WERI-Rb-1 (cell line): ENCODE measurements around the gene FCRL4.
"Not testable (repeated sequence)": the region's sequence is repeated elsewhere in the genome, so short reads cannot be mapped to it uniquely, and the experiment has no call there.

Experiments used
- DNase-seq: peaks from one replicate; pipeline ENCODE4 v3.0.0-alpha.2; 2020
- H3K27ac ChIP-seq: fragments of 250-450 bp; sonication (Bioruptor Pico); 2 replicates; pipeline ENCODE4 v1.5.1; 2020; ENCODE audit warnings: mild to moderate bottlenecking, moderate library complexity
- H3K27me3 ChIP-seq: fragments of 250-450 bp; sonication (Bioruptor Pico); 2 replicates; pipeline ENCODE4 v1.5.1; 2021; ENCODE audit warnings: mild to moderate bottlenecking, low read depth, moderate library complexity; ENCODE audit not compliant: insufficient read depth, severe bottlenecking
- H3K36me3 ChIP-seq: fragments of 250-450 bp; sonication (Bioruptor Pico); 2 replicates; pipeline ENCODE4 v1.5.1; 2020; ENCODE audit warnings: mild to moderate bottlenecking, moderate library complexity
- H3K4me3 ChIP-seq: 2 replicates; pipeline ENCODE4 v1.5.1; 2011; ENCODE audit warnings: low read depth, mild to moderate bottlenecking, control low read depth, low read length
- H3K9me3 ChIP-seq: fragments of 250-450 bp; sonication (Bioruptor Pico); 2 replicates; pipeline ENCODE4 v1.5.1; 2021; ENCODE audit warnings: mild to moderate bottlenecking, moderate library complexity; ENCODE audit not compliant: severe bottlenecking
- TF ChIP-seq, protein P1 (sequence below): IDR thresholded peaks from 2 replicates; pipeline ENCODE4 v1.5.1; 2011; ENCODE audit warnings: low read depth, mild to moderate bottlenecking, control low read depth, inconsistent platforms, low read length

FCRL4 gene

DNA sequence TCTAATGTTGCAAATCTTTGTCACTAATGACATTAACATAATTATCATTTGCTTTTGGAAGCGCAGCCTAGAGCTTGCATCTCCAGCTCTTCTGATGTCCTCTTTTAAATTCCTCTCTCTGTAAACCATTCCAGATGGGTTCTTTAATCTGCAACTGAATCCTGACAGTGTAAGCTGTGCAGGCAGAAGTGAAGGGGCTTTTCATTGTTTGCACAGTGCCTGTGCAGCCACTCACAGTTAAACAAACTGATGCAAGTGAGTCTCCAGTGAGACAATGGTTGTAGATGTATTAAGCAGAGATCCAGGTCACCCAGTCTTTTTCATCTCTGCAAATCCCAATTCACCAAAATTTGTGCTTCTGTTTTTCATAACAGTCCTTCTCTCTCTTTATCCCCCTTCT lies 23.0 kb downstream of the FCRL4 start:
- TF ChIP-seq, protein P1, sequence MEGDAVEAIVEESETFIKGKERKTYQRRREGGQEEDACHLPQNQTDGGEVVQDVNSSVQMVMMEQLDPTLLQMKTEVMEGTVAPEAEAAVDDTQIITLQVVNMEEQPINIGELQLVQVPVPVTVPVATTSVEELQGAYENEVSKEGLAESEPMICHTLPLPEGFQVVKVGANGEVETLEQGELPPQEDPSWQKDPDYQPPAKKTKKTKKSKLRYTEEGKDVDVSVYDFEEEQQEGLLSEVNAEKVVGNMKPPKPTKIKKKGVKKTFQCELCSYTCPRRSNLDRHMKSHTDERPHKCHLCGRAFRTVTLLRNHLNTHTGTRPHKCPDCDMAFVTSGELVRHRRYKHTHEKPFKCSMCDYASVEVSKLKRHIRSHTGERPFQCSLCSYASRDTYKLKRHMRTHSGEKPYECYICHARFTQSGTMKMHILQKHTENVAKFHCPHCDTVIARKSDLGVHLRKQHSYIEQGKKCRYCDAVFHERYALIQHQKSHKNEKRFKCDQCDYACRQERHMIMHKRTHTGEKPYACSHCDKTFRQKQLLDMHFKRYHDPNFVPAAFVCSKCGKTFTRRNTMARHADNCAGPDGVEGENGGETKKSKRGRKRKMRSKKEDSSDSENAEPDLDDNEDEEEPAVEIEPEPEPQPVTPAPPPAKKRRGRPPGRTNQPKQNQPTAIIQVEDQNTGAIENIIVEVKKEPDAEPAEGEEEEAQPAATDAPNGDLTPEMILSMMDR = no peak
- Histone ChIP-seq H3K36me3 (no peaks in the 10 kb centered on the region), H3K9me3 (peaks cover 3% of the 10 kb centered on the region), H3K4me3 (no peak overlapping the region), H3K27me3 (no peaks in the 10 kb centered on the region), H3K27ac (peak overlapping the region; percentile 81)
- peak; percentile 84 for DNase-seq

DNA sequence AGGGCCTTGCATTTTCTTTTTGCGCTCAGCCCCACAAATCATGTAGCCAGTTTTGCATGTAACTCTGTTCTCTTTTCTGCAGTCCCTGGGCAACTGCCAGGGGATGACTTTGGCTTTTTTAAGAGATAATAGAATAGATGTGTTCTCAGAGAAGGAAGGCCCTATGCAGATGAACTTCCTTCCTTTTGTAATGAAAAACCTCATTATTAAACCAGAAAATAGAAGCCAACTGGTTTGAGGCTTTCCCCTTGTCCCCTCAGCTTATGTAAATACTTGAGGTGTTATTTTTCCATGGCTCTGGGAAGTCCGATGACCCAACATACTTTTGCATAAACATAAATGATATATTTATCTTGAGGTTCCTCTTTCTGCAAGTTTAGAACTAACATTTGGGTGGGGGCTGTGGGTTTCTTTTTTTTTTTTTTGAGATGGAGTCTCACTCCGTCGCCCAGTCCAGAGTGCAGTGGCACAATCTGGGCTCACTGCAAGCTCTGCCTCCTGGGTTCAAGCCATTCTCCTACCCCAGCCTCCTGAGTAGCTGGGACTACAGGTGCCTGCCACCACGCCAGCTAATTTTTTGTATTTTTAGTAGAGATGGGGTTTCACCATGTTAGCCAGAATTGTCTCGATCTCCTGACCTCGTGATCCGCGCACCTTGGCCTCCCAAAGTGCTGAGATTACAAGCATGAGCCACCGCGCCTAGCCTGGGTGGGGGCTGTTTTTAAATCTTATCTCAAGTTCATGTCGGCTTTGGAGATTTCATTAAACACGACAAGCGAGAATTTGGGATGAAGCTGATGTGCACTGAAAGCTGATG lies 31.2 kb downstream of the FCRL4 start:
- DNase-seq = no peak
- TF ChIP-seq, protein P1 = no peak
- Histone ChIP-seq H3K27ac (no peak overlapping the region), H3K4me3 (no peak overlapping the region), H3K36me3 (no peaks in the 10 kb centered on the region), H3K9me3 (no peaks in the 10 kb centered on the region), H3K27me3 (no peaks in the 10 kb centered on the region)

DNA sequence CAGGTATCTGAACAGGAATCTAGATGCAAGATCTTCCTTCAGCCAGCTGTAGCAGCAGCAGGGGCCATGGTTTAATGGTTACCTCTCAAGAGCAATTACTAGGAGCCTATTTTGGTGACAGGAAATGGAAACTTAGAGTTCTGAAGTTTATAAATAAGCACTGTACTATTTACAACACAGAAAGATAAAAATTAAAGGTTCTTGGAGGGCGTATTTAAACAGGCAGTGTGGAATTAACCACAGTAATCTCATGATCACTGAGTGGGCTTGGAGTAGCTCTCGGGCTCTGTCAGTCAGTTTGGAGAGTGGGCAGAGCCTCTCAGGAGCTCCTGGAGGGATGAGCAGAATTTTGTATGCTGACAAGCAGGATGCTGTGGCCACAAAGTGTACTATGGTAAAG lies 35.4 kb downstream of the FCRL4 start:
- Histone ChIP-seq H3K27me3 (no peaks in the 10 kb centered on the region), H3K9me3 (peaks cover 2% of the 10 kb centered on the region), H3K36me3 (no peaks in the 10 kb centered on the region), H3K27ac (no peak overlapping the region), H3K4me3 (no peak overlapping the region)
- TF ChIP-seq, protein P1 = no peak
- DNase-seq = no peak

DNA sequence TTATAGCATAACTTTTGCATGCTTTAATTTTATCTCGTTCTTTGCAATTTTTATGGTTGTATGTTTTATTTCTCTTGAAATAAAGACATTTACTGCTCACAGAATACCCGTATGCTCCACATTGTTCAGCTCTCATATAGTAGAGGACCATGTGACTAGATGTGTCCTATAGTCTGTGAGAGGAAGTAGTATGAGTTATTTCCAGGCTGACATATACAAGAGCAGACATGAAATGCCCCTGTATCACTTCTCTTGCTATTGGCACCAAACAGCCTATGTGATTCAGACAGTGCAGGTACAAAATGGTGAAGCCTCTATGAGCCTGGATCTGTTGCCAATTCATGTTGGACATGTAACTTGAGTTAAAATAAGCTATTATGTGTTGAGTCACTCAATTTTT lies 39.8 kb downstream of the FCRL4 start:
- Histone ChIP-seq H3K4me3 (no peak overlapping the region), H3K9me3 (peaks cover 2% of the 10 kb centered on the region), H3K36me3 (no peaks in the 10 kb centered on the region), H3K27me3 (no peaks in the 10 kb centered on the region), H3K27ac (no peak overlapping the region)
- no peak for DNase-seq
- TF ChIP-seq, protein P1 = no peak

DNA sequence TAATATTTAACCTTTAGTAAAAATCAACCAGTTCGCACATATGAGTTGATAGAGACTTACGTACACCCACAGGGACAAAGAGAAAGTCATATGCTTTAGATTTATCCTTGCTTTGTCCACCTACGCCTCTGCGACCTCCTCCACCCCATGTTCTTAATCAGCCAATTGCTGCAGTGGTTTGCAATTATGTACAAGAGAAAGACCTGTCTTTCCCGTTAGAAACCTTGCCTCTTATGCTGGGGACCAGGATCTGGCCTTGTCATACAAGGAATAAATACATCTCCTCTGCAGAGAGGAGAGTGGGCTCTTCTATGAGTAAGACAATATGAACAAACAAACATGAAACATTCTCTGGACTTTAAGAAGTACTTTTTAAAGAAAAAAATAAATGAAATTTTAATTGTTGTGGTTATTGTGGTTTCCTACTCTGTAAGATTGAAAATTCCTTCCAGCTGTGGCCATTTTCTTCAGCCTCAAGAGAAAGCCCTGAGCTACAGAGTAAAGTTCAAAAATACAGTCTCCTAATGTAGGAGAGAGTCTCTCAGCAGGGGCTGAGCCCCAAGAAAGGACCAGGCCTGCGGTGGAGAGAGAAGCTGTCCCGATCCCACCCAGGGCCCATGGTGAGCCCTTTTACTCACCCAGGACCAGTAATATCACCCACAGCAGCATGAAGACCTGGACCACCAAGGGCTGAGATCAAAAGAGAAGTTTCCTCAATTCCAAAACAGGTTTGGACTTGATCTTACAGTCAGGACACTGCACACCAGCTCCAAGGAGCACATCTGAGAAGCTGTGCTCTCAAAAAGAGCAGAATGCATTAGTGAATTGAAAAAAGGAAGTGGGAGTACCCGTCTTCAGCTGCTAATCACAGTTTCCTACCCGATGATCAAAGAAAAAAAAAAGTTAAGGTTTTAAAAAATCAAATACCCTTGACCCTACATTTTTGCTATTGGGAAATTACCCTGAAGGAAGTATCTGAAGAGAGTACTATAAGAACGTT lies 45.9 kb downstream of the FCRL4 start, which contains the start of gene FCRL5:
Gene FCRL5, minus strand, starts transcription at position 822 of the 1,000 bp plus-strand sequence. Its CDS starts 153 bp downstream, at position 669.
- no peaks in the 10 kb centered on the region for H3K36me3 ChIP-seq
- H3K9me3 ChIP-seq = peaks cover 4% of the 10 kb centered on the region
- H3K27me3 ChIP-seq = no peaks in the 10 kb centered on the region
- H3K4me3 ChIP-seq = no peak within 1 kb of the TSS
- TF ChIP-seq, protein P1 = no peak
- H3K27ac ChIP-seq = no peak within 1 kb of the TSS
- DNase-seq = no peak

DNA sequence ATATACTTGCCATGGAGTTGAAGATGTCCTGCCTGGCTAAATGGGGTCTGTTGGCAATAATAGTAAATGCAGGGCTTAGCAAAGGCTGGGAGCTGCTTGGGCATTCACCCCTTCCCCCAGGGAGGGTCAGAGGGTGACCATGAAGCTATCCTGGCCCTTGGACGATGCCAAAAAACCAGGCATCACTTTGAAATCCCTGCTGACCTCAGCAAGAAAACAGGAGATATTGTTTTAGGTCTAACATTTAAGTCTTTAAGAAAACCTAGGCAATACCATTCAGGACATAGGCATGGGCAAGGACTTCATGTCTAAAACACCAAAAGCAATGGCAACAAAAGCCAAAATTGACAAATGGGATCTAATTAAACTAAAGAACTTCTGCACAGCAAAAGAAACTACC lies 49.8 kb downstream of the FCRL4 start:
- H3K9me3 ChIP-seq, H3K27me3 ChIP-seq: not testable (repeated sequence)

More for the DNA sequence above, 49.8 kb downstream of the FCRL4 start:
- H3K27ac ChIP-seq, H3K36me3 ChIP-seq, H3K4me3 ChIP-seq, DNase-seq: not testable (repeated sequence)
